Measurements from ENCODE around the gene STON2. TPM values are rescaled to one million over a fixed set of nuclear protein-coding genes. Genes with fewer than 3 reads are reported as not detected.

Gene STON2, protein sequence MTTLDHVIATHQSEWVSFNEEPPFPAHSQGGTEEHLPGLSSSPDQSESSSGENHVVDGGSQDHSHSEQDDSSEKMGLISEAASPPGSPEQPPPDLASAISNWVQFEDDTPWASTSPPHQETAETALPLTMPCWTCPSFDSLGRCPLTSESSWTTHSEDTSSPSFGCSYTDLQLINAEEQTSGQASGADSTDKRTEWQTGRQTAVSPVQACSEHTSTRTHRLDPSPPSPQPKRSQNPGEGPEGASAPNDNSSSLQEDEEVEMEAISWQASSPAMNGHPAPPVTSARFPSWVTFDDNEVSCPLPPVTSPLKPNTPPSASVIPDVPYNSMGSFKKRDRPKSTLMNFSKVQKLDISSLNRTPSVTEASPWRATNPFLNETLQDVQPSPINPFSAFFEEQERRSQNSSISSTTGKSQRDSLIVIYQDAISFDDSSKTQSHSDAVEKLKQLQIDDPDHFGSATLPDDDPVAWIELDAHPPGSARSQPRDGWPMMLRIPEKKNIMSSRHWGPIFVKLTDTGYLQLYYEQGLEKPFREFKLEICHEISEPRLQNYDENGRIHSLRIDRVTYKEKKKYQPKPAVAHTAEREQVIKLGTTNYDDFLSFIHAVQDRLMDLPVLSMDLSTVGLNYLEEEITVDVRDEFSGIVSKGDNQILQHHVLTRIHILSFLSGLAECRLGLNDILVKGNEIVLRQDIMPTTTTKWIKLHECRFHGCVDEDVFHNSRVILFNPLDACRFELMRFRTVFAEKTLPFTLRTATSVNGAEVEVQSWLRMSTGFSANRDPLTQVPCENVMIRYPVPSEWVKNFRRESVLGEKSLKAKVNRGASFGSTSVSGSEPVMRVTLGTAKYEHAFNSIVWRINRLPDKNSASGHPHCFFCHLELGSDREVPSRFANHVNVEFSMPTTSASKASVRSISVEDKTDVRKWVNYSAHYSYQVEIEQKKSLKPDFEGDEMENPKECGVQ
- 1.6 to 2.9 TPM (median 2.5 TPM) in 5 replicates for total RNA-seq (2022; extraction: Qiagen RNA extraction)

DNA sequence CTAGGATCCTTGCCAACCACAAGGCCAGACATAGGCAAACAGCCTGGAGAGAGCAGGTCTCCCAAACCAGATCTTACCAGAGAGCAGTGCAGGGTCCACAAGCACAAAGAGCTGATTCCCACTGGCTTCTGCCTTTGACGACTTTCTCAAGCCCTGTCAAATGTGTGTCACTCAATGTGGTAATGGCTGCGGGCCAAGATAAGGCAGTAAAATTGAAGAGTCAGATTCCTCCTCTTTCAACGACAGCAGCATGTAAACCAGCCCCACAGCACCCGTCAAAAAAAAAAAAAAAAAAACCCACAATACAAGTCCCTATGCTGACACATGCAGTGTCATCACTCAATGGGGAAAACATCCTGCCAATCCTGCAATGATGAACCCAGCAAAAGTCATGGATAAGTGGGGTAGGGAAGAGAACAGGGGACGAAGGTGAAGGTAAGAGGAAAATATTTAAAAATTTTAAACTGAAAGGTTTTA, at the start of gene STON2:
Gene STON2 (minus strand): TSS at position 123 of the 477 bp plus-strand sequence. CDS start 1,942 bp downstream, outside the sequence.

DNA sequence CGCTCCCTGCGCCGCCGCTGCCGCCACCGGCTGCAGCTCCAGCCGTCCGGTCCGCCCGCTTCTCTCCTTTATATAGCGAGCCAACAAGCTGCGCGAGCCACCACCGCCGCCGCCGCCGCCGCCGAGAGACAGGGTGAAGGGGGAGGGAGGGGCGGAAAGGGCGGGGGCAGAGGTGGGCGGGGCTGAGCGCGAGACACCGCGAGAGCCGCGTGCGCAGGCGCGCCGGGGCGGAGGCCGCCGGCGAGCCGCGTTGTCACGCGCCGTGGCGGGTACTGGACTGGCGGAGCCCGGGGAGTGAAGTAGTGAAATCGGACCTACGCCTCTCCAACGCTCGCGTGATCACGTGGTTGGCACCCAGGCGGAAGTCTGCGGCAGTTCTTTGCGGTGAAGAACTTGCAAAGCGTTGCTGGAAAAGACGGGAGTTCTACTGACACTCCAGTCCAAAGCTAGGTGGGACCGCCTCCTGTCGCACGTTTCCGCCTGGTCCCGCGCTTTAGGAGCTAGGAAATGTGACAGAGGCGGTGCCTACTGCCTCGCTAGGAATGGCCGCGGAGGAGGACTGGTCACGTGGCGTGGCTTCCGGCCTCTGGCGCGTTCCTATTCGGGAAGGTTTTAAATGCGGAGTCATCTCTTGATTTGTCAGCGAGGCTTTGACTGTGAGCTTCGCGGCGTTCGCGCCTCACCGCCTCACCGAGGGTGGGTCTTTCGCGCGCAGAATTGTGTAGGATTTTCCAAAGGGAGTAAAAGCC, 179.1 kb downstream of the STON2 start, which contains the start of gene GTF2A1:
Gene GTF2A1 (minus strand): TSS at position 130 of the 749 bp plus-strand sequence. CDS start 441 bp downstream, outside the sequence.

Other genes with a start within 250 kb of the STON2 start
- 11.7 to 21.9 TPM (median 20.0 TPM) in 5 replicates for gene GTF2A1, start 179.4 kb downstream of the STON2 start, total RNA-seq (2022; extraction: Qiagen RNA extraction)
- 18.7 to 33.2 TPM (median 29.7 TPM) in 5 replicates for gene SEL1L, start 133.5 kb upstream of the STON2 start, total RNA-seq (2022; extraction: Qiagen RNA extraction)